Liver (tissue), 3 donors: Measurements from ENCODE around the gene ID3.

Experiments
- ATF3 ChIP-seq: IDR thresholded peaks from 2 replicates; pipeline ENCODE4 v1.6.1; 2016; ENCODE audit warnings: antibody characterized with exemption
- HNF4A ChIP-seq, 2 donors: conservative IDR thresholded peaks; 2 replicates each; pipeline ENCODE4 v1.6.1; 2016; ENCODE audit warnings: antibody characterized with exemption in 2 of 2, mild to moderate bottlenecking in 2 of 2
- JUND ChIP-seq, 2 donors: IDR thresholded peaks; 2 replicates each; pipeline ENCODE4 v1.6.1; 2016; ENCODE audit warnings: antibody characterized with exemption in 2 of 2
- RAD21 ChIP-seq, 2 donors: IDR thresholded peaks; 2 replicates each; pipeline ENCODE4 v1.6.1; 2016; ENCODE audit warnings: antibody characterized with exemption in 2 of 2, mild to moderate bottlenecking in 2 of 2
- REST ChIP-seq: IDR thresholded peaks from 2 replicates; pipeline ENCODE4 v1.6.1; 2016; ENCODE audit warnings: antibody characterized with exemption, mild to moderate bottlenecking
- RXRA ChIP-seq, 2 donors: IDR thresholded peaks; 2 replicates each; pipeline ENCODE4 v1.6.1; 2017 to 2018; ENCODE audit warnings: antibody characterized with exemption in 2 of 2, mild to moderate bottlenecking in 1 of 2
- SP1 ChIP-seq: IDR thresholded peaks from 2 replicates; pipeline ENCODE4 v1.6.1; 2018; ENCODE audit warnings: antibody characterized with exemption, mild to moderate bottlenecking
- TAF1 ChIP-seq: conservative IDR thresholded peaks from 2 replicates; pipeline ENCODE4 v1.6.1; 2016; ENCODE audit warnings: antibody characterized with exemption, mild to moderate bottlenecking
- YY1 ChIP-seq: IDR thresholded peaks from 2 replicates; pipeline ENCODE4 v1.6.1; 2016; ENCODE audit warnings: antibody characterized with exemption, mild to moderate bottlenecking
- ZBTB33 ChIP-seq: IDR thresholded peaks from 2 replicates; pipeline ENCODE4 v1.6.1; 2016; ENCODE audit warnings: antibody characterized with exemption
- TF ChIP-seq, protein P1 (sequence below): fragments of 150-350 bp; IDR thresholded peaks from 2 replicates; pipeline ENCODE4 v1.5.1; 2017; ENCODE audit warnings: improper control_type of control experiment, low read depth, low read length; ENCODE audit not compliant: missing input control
- donor health status: healthy.
- donor health status: healthy.

DNA sequence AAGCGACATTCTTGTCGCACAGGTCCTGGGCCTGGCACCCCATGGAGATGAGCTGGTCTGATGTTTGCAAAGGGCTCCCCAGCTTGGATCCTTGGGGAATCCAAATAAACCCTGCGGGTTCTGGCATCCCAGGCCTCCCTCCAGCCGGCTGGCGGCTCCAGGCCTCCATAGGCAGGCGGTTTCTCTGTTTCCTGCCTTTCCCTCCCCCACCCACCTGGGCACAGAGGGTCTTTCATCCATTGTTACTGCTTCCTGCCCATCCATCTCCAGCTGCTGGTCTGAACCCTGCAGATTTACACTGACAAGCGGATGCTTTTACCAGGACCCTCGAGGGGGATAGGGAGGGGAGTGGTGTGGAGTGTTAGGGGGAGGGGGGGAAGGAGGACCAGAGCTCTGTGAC lies 39.1 kb upstream of the ID3 start:
- TF ChIP-seq TAF1 (no peak), RAD21 (IDR thresholded peaks at IDR 0.05) (no peak), ZBTB33 (no peak), YY1 (no peak), ATF3 (no peak), RXRA (IDR thresholded peaks at IDR 0.05) (no peak), REST (no peak), SP1 (no peak), JUND (IDR thresholded peaks at IDR 0.05) (no peak), HNF4A (conservative IDR thresholded peaks at IDR 0.05) (no peak)
- TF ChIP-seq, protein P1, sequence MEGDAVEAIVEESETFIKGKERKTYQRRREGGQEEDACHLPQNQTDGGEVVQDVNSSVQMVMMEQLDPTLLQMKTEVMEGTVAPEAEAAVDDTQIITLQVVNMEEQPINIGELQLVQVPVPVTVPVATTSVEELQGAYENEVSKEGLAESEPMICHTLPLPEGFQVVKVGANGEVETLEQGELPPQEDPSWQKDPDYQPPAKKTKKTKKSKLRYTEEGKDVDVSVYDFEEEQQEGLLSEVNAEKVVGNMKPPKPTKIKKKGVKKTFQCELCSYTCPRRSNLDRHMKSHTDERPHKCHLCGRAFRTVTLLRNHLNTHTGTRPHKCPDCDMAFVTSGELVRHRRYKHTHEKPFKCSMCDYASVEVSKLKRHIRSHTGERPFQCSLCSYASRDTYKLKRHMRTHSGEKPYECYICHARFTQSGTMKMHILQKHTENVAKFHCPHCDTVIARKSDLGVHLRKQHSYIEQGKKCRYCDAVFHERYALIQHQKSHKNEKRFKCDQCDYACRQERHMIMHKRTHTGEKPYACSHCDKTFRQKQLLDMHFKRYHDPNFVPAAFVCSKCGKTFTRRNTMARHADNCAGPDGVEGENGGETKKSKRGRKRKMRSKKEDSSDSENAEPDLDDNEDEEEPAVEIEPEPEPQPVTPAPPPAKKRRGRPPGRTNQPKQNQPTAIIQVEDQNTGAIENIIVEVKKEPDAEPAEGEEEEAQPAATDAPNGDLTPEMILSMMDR, result no peak
